Neural progenitor cell (in vitro differentiated cells): ENCODE measurements around the gene POLD3. TPM values are rescaled to one million over a fixed set of nuclear protein-coding genes. Genes with fewer than 3 reads are reported as not detected.

Experiments
- DNase-seq: peaks from one replicate; pipeline ENCODE4 v3.0.0-alpha.2; 2016; ENCODE audit warnings: low spot score
- H2AFZ ChIP-seq: fragments of 200-600 bp; sonication (generic); replicated peaks from 2 replicates; pipeline ENCODE4 v1.6.1; 2016; ENCODE audit warnings: antibody characterized with exemption
- H3F3A ChIP-seq: fragments of 200-600 bp; sonication (generic); 2 replicates; pipeline ENCODE4 v1.6.1; 2016; ENCODE audit warnings: antibody characterized with exemption, low read depth
- H3K27ac ChIP-seq: fragments of 200-600 bp; sonication (generic); 2 replicates; pipeline ENCODE4 v1.5.1; 2016; ENCODE audit warnings: mild to moderate bottlenecking
- H3K27me3 ChIP-seq: fragments of 200-600 bp; sonication (generic); 2 replicates; pipeline ENCODE4 v1.6.1; 2016; ENCODE audit warnings: mild to moderate bottlenecking, moderate library complexity
- H3K36me3 ChIP-seq: fragments of 200-600 bp; sonication (generic); 2 replicates; pipeline ENCODE4 v1.5.1; 2016
- H3K4me1 ChIP-seq: fragments of 200-600 bp; sonication (generic); 2 replicates; pipeline ENCODE4 v1.6.1; 2016; ENCODE audit warnings: mixed run types
- H3K4me2 ChIP-seq: fragments of 200-600 bp; sonication (generic); 2 replicates; pipeline ENCODE4 v1.6.1; 2016
- H3K4me3 ChIP-seq: fragments of 200-600 bp; sonication (generic); 2 replicates; pipeline ENCODE4 v1.5.1; 2016
- H3K79me2 ChIP-seq: fragments of 200-600 bp; sonication (generic); 2 replicates; pipeline ENCODE4 v1.6.1; 2016; ENCODE audit warnings: low read depth
- H3K9ac ChIP-seq: fragments of 200-600 bp; sonication (generic); 2 replicates; pipeline ENCODE4 v1.6.1; 2016
- H3K9me3 ChIP-seq: fragments of 200-600 bp; sonication (generic); 2 replicates; pipeline ENCODE4 v1.5.1; 2016; ENCODE audit warnings: low read depth
- H4K20me1 ChIP-seq: fragments of 200-600 bp; sonication (generic); 2 replicates; pipeline ENCODE4 v1.6.1; 2016; ENCODE audit warnings: low read depth
- H3K27ac Mint-ChIP-seq: 3 replicates; pipeline ENCODE4 v1.8.0; 2021; ENCODE audit warnings: mixed read lengths
- H3K27me3 Mint-ChIP-seq: 2 replicates; pipeline ENCODE4 v1.8.0; 2022; ENCODE audit warnings: low read depth, mild to moderate bottlenecking, inconsistent platforms, moderate library complexity, mixed read lengths; ENCODE audit not compliant: insufficient read depth
- H3K36me3 Mint-ChIP-seq: 3 replicates; pipeline ENCODE4 v1.8.0; 2021; ENCODE audit warnings: mixed read lengths
- H3K4me1 Mint-ChIP-seq: 3 replicates; pipeline ENCODE4 v1.8.0; 2021; ENCODE audit warnings: mixed read lengths
- H3K4me3 Mint-ChIP-seq: 3 replicates; pipeline ENCODE4 v1.8.0; 2021; ENCODE audit warnings: mild to moderate bottlenecking, moderate library complexity, mixed read lengths
- H3K9me3 Mint-ChIP-seq: 3 replicates; pipeline ENCODE4 v1.8.0; 2020; ENCODE audit warnings: mixed read lengths
- CTCF ChIP-seq: fragments of 200-600 bp; sonication (generic); IDR thresholded peaks from 2 replicates; pipeline ENCODE4 v1.5.1; 2017; ENCODE audit warnings: antibody characterized with exemption, mild to moderate bottlenecking
- EZH2 ChIP-seq: fragments of 200-600 bp; sonication (generic); IDR thresholded peaks from 2 replicates; pipeline ENCODE4 v1.6.1; 2017; ENCODE audit warnings: antibody characterized with exemption, mild to moderate bottlenecking, moderate library complexity
- EZH2phosphoT487 ChIP-seq: fragments of 200-600 bp; sonication (generic); IDR thresholded peaks from 2 replicates; pipeline ENCODE4 v1.6.1; 2017; ENCODE audit warnings: antibody characterized with exemption
- total RNA-seq: library from RNA; depleted of rRNA; stranded (reverse); fragments of >200 nt; gene quantifications from 2 replicates; pipeline ENCODE4 v1.2.3, GENCODE V29; 2015; ENCODE audit warnings: low replicate concordance

Gene POLD3
- total RNA-seq, 1 donor from 2014 or later, result 56.9 TPM

GRCh38 chr11:74615988-74616387 is 23.6 kb downstream of the POLD3 start:
- Mint-ChIP-seq H3K27me3 (no peaks in the 10 kb centered on the region), H3K4me3 (no peak overlapping the region)

GRCh38 chr11:74620531-74620930 is 28.1 kb downstream of the POLD3 start:
- Histone ChIP-seq H3K4me2 (no peak overlapping the region), H3K4me3 (no peak overlapping the region), H3F3A (peaks cover 11% of the 10 kb centered on the region), H3K27me3 (no peaks in the 10 kb centered on the region), H3K79me2 (no peaks in the 10 kb centered on the region), H2AFZ (no peak overlapping the region), H3K4me1 (peaks cover 8% of the 10 kb centered on the region), H3K9me3 (no peaks in the 10 kb centered on the region), H4K20me1 (no peaks in the 10 kb centered on the region), H3K9ac (no peak overlapping the region), H3K27ac (no peak overlapping the region), H3K36me3 (peaks cover 24% of the 10 kb centered on the region)
- DNase-seq, result no peak
- H3K36me3 Mint-ChIP-seq, result peaks cover 36% of the 10 kb centered on the region
- H3K27ac Mint-ChIP-seq, result no peak overlapping the region
- H3K9me3 Mint-ChIP-seq, result no peaks in the 10 kb centered on the region
- no peak overlapping the region for H3K4me3 Mint-ChIP-seq
- no peak for TF ChIP-seq EZH2phosphoT487
- H3K4me1 Mint-ChIP-seq, result no peaks in the 10 kb centered on the region
- H3K27me3 Mint-ChIP-seq, result no peaks in the 10 kb centered on the region

More at GRCh38 chr11:74615988-74616387, 23.6 kb downstream of the POLD3 start:
- TF ChIP-seq EZH2 (no peak), EZH2phosphoT487 (no peak), CTCF (no peak)
- Histone ChIP-seq H3K27ac (no peak overlapping the region), H3K4me1 (no peaks in the 10 kb centered on the region), H4K20me1 (no peaks in the 10 kb centered on the region), H3K36me3 (peaks cover 31% of the 10 kb centered on the region), H3K79me2 (no peaks in the 10 kb centered on the region), H3K4me3 (no peak overlapping the region), H3K27me3 (no peaks in the 10 kb centered on the region), H3F3A (no peaks in the 10 kb centered on the region), H3K4me2 (no peak overlapping the region), H3K9me3 (no peaks in the 10 kb centered on the region), H3K9ac (no peak overlapping the region), H2AFZ (no peak overlapping the region)
- DNase-seq, result no peak
- Mint-ChIP-seq H3K36me3 (peaks cover 25% of the 10 kb centered on the region), H3K9me3 (no peaks in the 10 kb centered on the region), H3K4me1 (no peaks in the 10 kb centered on the region), H3K27ac (no peak overlapping the region)

GRCh38 chr11:74626130-74626529 is 33.7 kb downstream of the POLD3 start:
- TF ChIP-seq CTCF (no peak), EZH2phosphoT487 (no peak), EZH2 (no peak)
- H3K4me3 Mint-ChIP-seq, result no peak overlapping the region

GRCh38 chr11:74626604-74627003 is 34.2 kb downstream of the POLD3 start:
- Histone ChIP-seq H3K36me3 (peaks cover 14% of the 10 kb centered on the region), H3K79me2 (no peaks in the 10 kb centered on the region), H2AFZ (no peak overlapping the region), H3K9ac (no peak overlapping the region), H3K4me1 (peaks cover 8% of the 10 kb centered on the region), H3F3A (peaks cover 11% of the 10 kb centered on the region), H3K4me2 (no peak overlapping the region), H3K27ac (no peak overlapping the region), H3K4me3 (no peak overlapping the region), H3K27me3 (no peaks in the 10 kb centered on the region), H4K20me1 (no peaks in the 10 kb centered on the region), H3K9me3 (no peaks in the 10 kb centered on the region)
- Mint-ChIP-seq H3K36me3 (peaks cover 26% of the 10 kb centered on the region), H3K4me1 (no peaks in the 10 kb centered on the region), H3K4me3 (no peak overlapping the region), H3K9me3 (no peaks in the 10 kb centered on the region), H3K27me3 (no peaks in the 10 kb centered on the region), H3K27ac (no peak overlapping the region)
- DNase-seq, result no peak
- TF ChIP-seq EZH2, result no peak
- no peak for TF ChIP-seq CTCF
- no peak for TF ChIP-seq EZH2phosphoT487

More at GRCh38 chr11:74626130-74626529, 33.7 kb downstream of the POLD3 start:
- no peak overlapping the region for H3K9ac ChIP-seq
- H3K27ac ChIP-seq, result no peak overlapping the region
- H3K4me2 ChIP-seq, result no peak overlapping the region
- peaks cover 8% of the 10 kb centered on the region for H3K4me1 ChIP-seq
- no peaks in the 10 kb centered on the region for H3K27me3 ChIP-seq
- H3K4me3 ChIP-seq, result no peak overlapping the region
- H3F3A ChIP-seq, result peaks cover 11% of the 10 kb centered on the region
- H2AFZ ChIP-seq, result no peak overlapping the region
- Mint-ChIP-seq H3K27ac (no peak overlapping the region), H3K9me3 (no peaks in the 10 kb centered on the region), H3K4me1 (no peaks in the 10 kb centered on the region), H3K36me3 (peaks cover 28% of the 10 kb centered on the region), H3K27me3 (no peaks in the 10 kb centered on the region)
- H3K36me3 ChIP-seq, result peaks cover 14% of the 10 kb centered on the region
- no peaks in the 10 kb centered on the region for H4K20me1 ChIP-seq
- no peak for DNase-seq
- H3K9me3 ChIP-seq, result no peaks in the 10 kb centered on the region
- no peaks in the 10 kb centered on the region for H3K79me2 ChIP-seq
